ENCODE data around the gene MFSD2B. TPM values are rescaled to one million over a fixed set of nuclear protein-coding genes. Genes with fewer than 3 reads are reported as not detected.

Gene MFSD2B
- total RNA-seq, 1 experiment from 2014 or later = not detected

GRCh38 chr2:24015562-24016375 is 5.9 kb downstream of the MFSD2B start:
- no peaks in the 10 kb centered on the region for H3K9me3 ChIP-seq

GRCh38 chr2:24016376-24016761 is 6.5 kb downstream of the MFSD2B start:
- H3K36me3 ChIP-seq = no peaks in the 10 kb centered on the region
- no peak for DNase-seq
- H3K4me3 ChIP-seq = no peak overlapping the region
- H3K9me3 ChIP-seq = no peaks in the 10 kb centered on the region
- no peaks in the 10 kb centered on the region for H3K27me3 ChIP-seq

More at GRCh38 chr2:24015562-24016375, 5.9 kb downstream of the MFSD2B start:
- H3K4me3 ChIP-seq = no peak overlapping the region
- DNase-seq = peak; percentile 77
- no peaks in the 10 kb centered on the region for H3K27me3 ChIP-seq
- H3K36me3 ChIP-seq = no peaks in the 10 kb centered on the region

- Histone ChIP-seq H3K36me3 (no peaks in the 10 kb centered on the region; the same call in 1 of the 2 replicates), H3K27me3 (no peaks in the 10 kb centered on the region), H3K9me3 (no peaks in the 10 kb centered on the region), H3K4me3 (no peak overlapping the region)
- DNase-seq = no peak
Measured at GRCh38 chr2:24016853-24017703, 7.2 kb downstream of the MFSD2B start.

GRCh38 chr2:24017711-24018110 is 7.8 kb downstream of the MFSD2B start:
- no peaks in the 10 kb centered on the region for H3K9me3 ChIP-seq
- H3K4me3 ChIP-seq = no peak overlapping the region
- H3K36me3 ChIP-seq = peaks cover 3% of the 10 kb centered on the region; the same call in 1 of the 2 replicates
- no peaks in the 10 kb centered on the region for H3K27me3 ChIP-seq
- no peak for DNase-seq

- H3K9me3 ChIP-seq = no peaks in the 10 kb centered on the region
Measured at GRCh38 chr2:24018241-24018640, 8.4 kb downstream of the MFSD2B start.

GRCh38 chr2:24019729-24020128 is 9.8 kb downstream of the MFSD2B start:
- H3K27me3 ChIP-seq = no peaks in the 10 kb centered on the region
- DNase-seq = no peak

More at GRCh38 chr2:24018241-24018640, 8.4 kb downstream of the MFSD2B start:
- no peak overlapping the region for H3K4me3 ChIP-seq
- no peak for DNase-seq
- H3K27me3 ChIP-seq = no peaks in the 10 kb centered on the region
- peaks cover 3% of the 10 kb centered on the region; the same call in 1 of the 2 replicates for H3K36me3 ChIP-seq

GRCh38 chr2:24020244-24020643 is 10.4 kb downstream of the MFSD2B start:
- H3K36me3 ChIP-seq = peaks cover 7% of the 10 kb centered on the region
- H3K9me3 ChIP-seq = no peaks in the 10 kb centered on the region
- no peak overlapping the region for H3K4me3 ChIP-seq
- no peaks in the 10 kb centered on the region for H3K27me3 ChIP-seq
- no peak for DNase-seq

More at GRCh38 chr2:24019729-24020128, 9.8 kb downstream of the MFSD2B start:
- H3K36me3 ChIP-seq = peaks cover 6% of the 10 kb centered on the region
- no peak overlapping the region for H3K4me3 ChIP-seq
- H3K9me3 ChIP-seq = no peaks in the 10 kb centered on the region

GRCh38 chr2:24021122-24021998 is 11.5 kb downstream of the MFSD2B start:
- H3K4me3 ChIP-seq = no peak overlapping the region
- no peaks in the 10 kb centered on the region for H3K27me3 ChIP-seq
- peak; percentile 27 for DNase-seq
- H3K36me3 ChIP-seq = peaks cover 9% of the 10 kb centered on the region
- H3K9me3 ChIP-seq = no peaks in the 10 kb centered on the region

GRCh38 chr2:24022324-24022974 is 12.6 kb downstream of the MFSD2B start:
- Histone ChIP-seq H3K4me3 (no peak overlapping the region), H3K27me3 (no peaks in the 10 kb centered on the region), H3K9me3 (no peaks in the 10 kb centered on the region), H3K36me3 (peaks cover 13% of the 10 kb centered on the region)
- no peak for DNase-seq

GRCh38 chr2:24022975-24023575 is 13.2 kb downstream of the MFSD2B start:
- DNase-seq = no peak
- no peak overlapping the region for H3K4me3 ChIP-seq
- H3K36me3 ChIP-seq = peaks cover 13% of the 10 kb centered on the region
- H3K27me3 ChIP-seq = no peaks in the 10 kb centered on the region
- no peaks in the 10 kb centered on the region for H3K9me3 ChIP-seq

GRCh38 chr2:24024018-24024417 is 14.1 kb downstream of the MFSD2B start:
- H3K9me3 ChIP-seq = no peaks in the 10 kb centered on the region
- H3K27me3 ChIP-seq = no peaks in the 10 kb centered on the region
- H3K4me3 ChIP-seq = no peak overlapping the region
- peaks cover 17% of the 10 kb centered on the region for H3K36me3 ChIP-seq
- DNase-seq = no peak

GRCh38 chr2:24024996-24025663 is 15.2 kb downstream of the MFSD2B start:
- Histone ChIP-seq H3K27me3 (no peaks in the 10 kb centered on the region), H3K4me3 (no peak overlapping the region), H3K9me3 (no peaks in the 10 kb centered on the region), H3K36me3 (peaks cover 28% of the 10 kb centered on the region)
- DNase-seq = no peak

- Histone ChIP-seq H3K27me3 (no peaks in the 10 kb centered on the region), H3K4me3 (no peak overlapping the region), H3K36me3 (peaks cover 34% of the 10 kb centered on the region), H3K9me3 (no peaks in the 10 kb centered on the region)
- DNase-seq = no peak
Measured at GRCh38 chr2:24026233-24026632, 16.3 kb downstream of the MFSD2B start.

- DNase-seq = no peak
- no peaks in the 10 kb centered on the region for H3K9me3 ChIP-seq
- H3K36me3 ChIP-seq = peaks cover 30% of the 10 kb centered on the region
- no peak overlapping the region for H3K4me3 ChIP-seq
- H3K27me3 ChIP-seq = no peaks in the 10 kb centered on the region
Measured at GRCh38 chr2:24038786-24039499, 29.1 kb downstream of the MFSD2B start.

- no peak overlapping the region for H3K4me3 ChIP-seq
- no peak for DNase-seq
- no peaks in the 10 kb centered on the region for H3K27me3 ChIP-seq
- H3K9me3 ChIP-seq = no peaks in the 10 kb centered on the region
- peaks cover 33% of the 10 kb centered on the region for H3K36me3 ChIP-seq
Measured at GRCh38 chr2:24040511-24040910, 30.6 kb downstream of the MFSD2B start.

Measured in MG63 (cell line).